MM.1S (cell line): ENCODE data around the gene SYNGR2.

Source experiments
- CTCF ChIP-seq: fragments of 300-600 bp; sonication (generic); IDR thresholded peaks from 2 replicates; pipeline ENCODE4 v1.5.1; 2016; ENCODE audit warnings: antibody characterized with exemption, low read length, mixed read lengths
- EZH2 ChIP-seq: fragments of 300-600 bp; sonication (generic); optimal IDR thresholded peaks from 2 replicates; pipeline ENCODE3; 2017; ENCODE audit warnings: low read depth, mild to moderate bottlenecking, antibody characterized with exemption, low read length, mixed read lengths
- EZH2phosphoT487 ChIP-seq: fragments of 300-600 bp; sonication (generic); IDR thresholded peaks from 2 replicates; pipeline ENCODE4 v1.6.1; 2018; ENCODE audit warnings: antibody characterized with exemption, low read length

- no peak for TF ChIP-seq CTCF
- no peak for TF ChIP-seq EZH2
- TF ChIP-seq EZH2phosphoT487: no peak
Observed at GRCh38 chr17:78127239-78127887, 41.0 kb upstream of the SYNGR2 start.
